Osteocyte (in vitro differentiated cells): ENCODE measurements around the gene PLXNA2. TPM values are rescaled to one million over a fixed set of nuclear protein-coding genes. Genes with fewer than 3 reads are reported as not detected.

Experiments used
- DNase-seq: peaks from one replicate; pipeline ENCODE4 v3.0.0; 2021; ENCODE audit warnings: mixed read lengths; ENCODE audit not compliant: unreplicated experiment; ENCODE audit errors: extremely low spot score
- H3K27ac Mint-ChIP-seq: one replicate; pipeline ENCODE4 v1.8.0; 2021; ENCODE audit warnings: mild to moderate bottlenecking, mixed read lengths; ENCODE audit not compliant: unreplicated experiment
- H3K27me3 Mint-ChIP-seq: one replicate; pipeline ENCODE4 v1.8.0; 2021; ENCODE audit warnings: mixed read lengths; ENCODE audit not compliant: unreplicated experiment
- H3K36me3 Mint-ChIP-seq: one replicate; pipeline ENCODE4 v1.8.0; 2021; ENCODE audit warnings: mixed read lengths; ENCODE audit not compliant: unreplicated experiment
- H3K4me1 Mint-ChIP-seq: one replicate; pipeline ENCODE4 v1.8.0; 2021; ENCODE audit warnings: mixed read lengths; ENCODE audit not compliant: unreplicated experiment
- H3K4me3 Mint-ChIP-seq: one replicate; pipeline ENCODE4 v1.8.0; 2021; ENCODE audit warnings: mild to moderate bottlenecking, moderate library complexity, mixed read lengths; ENCODE audit not compliant: unreplicated experiment
- H3K9me3 Mint-ChIP-seq: one replicate; pipeline ENCODE4 v1.8.0; 2021; ENCODE audit warnings: mixed read lengths; ENCODE audit not compliant: unreplicated experiment
- CTCF ChIP-seq: fragments of 200-600 bp; sonication (generic); IDR thresholded peaks from 2 replicates; pipeline ENCODE4 v1.5.0; 2021; ENCODE audit warnings: antibody characterized with exemption, mild to moderate bottlenecking, moderate library complexity
- total RNA-seq: library from RNA; stranded (reverse); gene quantifications from 2 replicates; pipeline ENCODE4 v1.2.1, GENCODE V29; 2021

The PLXNA2 gene
- total RNA-seq, 1 donor from 2014 or later, result 19.5 TPM

GRCh38 chr1:208252836-208253576 lies 8.8 kb upstream of the PLXNA2 start:
- Mint-ChIP-seq H3K27ac (peak overlapping the region; percentile 74), H3K27me3 (peaks cover 30% of the 10 kb centered on the region), H3K4me1 (peaks cover 49% of the 10 kb centered on the region), H3K9me3 (no peaks in the 10 kb centered on the region), H3K36me3 (no peaks in the 10 kb centered on the region), H3K4me3 (no peak overlapping the region)
- DNase-seq, result no peak
- no peak for TF ChIP-seq CTCF

- TF ChIP-seq CTCF, result no peak
- H3K4me3 Mint-ChIP-seq, result no peak overlapping the region
- no peak for DNase-seq
- H3K9me3 Mint-ChIP-seq, result no peaks in the 10 kb centered on the region
- H3K4me1 Mint-ChIP-seq, result peaks cover 45% of the 10 kb centered on the region
- no peak overlapping the region for H3K27ac Mint-ChIP-seq
- no peaks in the 10 kb centered on the region for H3K36me3 Mint-ChIP-seq
- peaks cover 22% of the 10 kb centered on the region for H3K27me3 Mint-ChIP-seq
These were observed 8.0 kb upstream of the PLXNA2 start for GRCh38 chr1:208251911-208252835.

- Mint-ChIP-seq H3K4me1 (peaks cover 34% of the 10 kb centered on the region), H3K36me3 (no peaks in the 10 kb centered on the region)
- TF ChIP-seq CTCF, result no peak
These were observed 6.8 kb upstream of the PLXNA2 start for GRCh38 chr1:208251015-208251414.

GRCh38 chr1:208250613-208251012 lies 6.4 kb upstream of the PLXNA2 start:
- H3K9me3 Mint-ChIP-seq, result no peaks in the 10 kb centered on the region
- peaks cover 21% of the 10 kb centered on the region for H3K27me3 Mint-ChIP-seq
- DNase-seq, result no peak
- H3K4me1 Mint-ChIP-seq, result peaks cover 30% of the 10 kb centered on the region
- H3K4me3 Mint-ChIP-seq, result no peak overlapping the region
- no peaks in the 10 kb centered on the region for H3K36me3 Mint-ChIP-seq
- no peak overlapping the region for H3K27ac Mint-ChIP-seq
- TF ChIP-seq CTCF, result no peak

More at GRCh38 chr1:208251015-208251414, 6.8 kb upstream of the PLXNA2 start:
- H3K27me3 Mint-ChIP-seq, result peaks cover 21% of the 10 kb centered on the region
- no peak for DNase-seq
- no peak overlapping the region for H3K4me3 Mint-ChIP-seq
- H3K27ac Mint-ChIP-seq, result no peak overlapping the region
- H3K9me3 Mint-ChIP-seq, result no peaks in the 10 kb centered on the region
